Esophagus muscularis mucosa (tissue), 4 donors: ENCODE results near the gene C10orf53. TPM values are rescaled to one million over a fixed set of nuclear protein-coding genes. Genes with fewer than 3 reads are reported as not detected.

Source experiments
- DNase-seq: peaks from one replicate; pipeline ENCODE4 v3.0.0-alpha.2; 2017; ENCODE audit errors: extremely low spot score
- H3K27ac ChIP-seq, 4 donors: fragments of 200-600 bp; sonication (generic); replicated peaks in 1 of 4; 1 replicate in 3 of 4; 2 replicates in 1 of 4; pipeline ENCODE4 v1.5.1; 2016 to 2019; ENCODE audit warnings: mild to moderate bottlenecking in 1 of 4
- H3K27me3 ChIP-seq, 4 donors: fragments of 200-600 bp; sonication (generic); one replicate each; pipeline versions ENCODE4 v1.5.1 to v1.6.0; 2016 to 2019
- H3K36me3 ChIP-seq, 4 donors: fragments of 200-600 bp; sonication (generic); one replicate each; pipeline ENCODE4 v1.5.1; 2016 to 2019
- H3K4me1 ChIP-seq, 4 donors: fragments of 200-600 bp; sonication (generic); one replicate each; pipeline ENCODE4 v1.5.1; 2016 to 2019
- H3K4me3 ChIP-seq, 4 donors: fragments of 200-600 bp; sonication (generic); 1 replicate in 2 of 4; 2 replicates in 2 of 4; pipeline ENCODE4 v1.5.1; 2016 to 2019; ENCODE audit warnings: mild to moderate bottlenecking in 4 of 4, moderate library complexity in 1 of 4
- H3K9me3 ChIP-seq, 4 donors: fragments of 200-600 bp; sonication (generic); 1 replicate in 3 of 4; 2 replicates in 1 of 4; pipeline ENCODE4 v1.5.1; 2016 to 2019
- EP300 ChIP-seq: sonication (generic); formaldehyde crosslinking; IDR thresholded peaks from one replicate; pipeline ENCODE4 v1.6.1; 2017; ENCODE audit warnings: antibody characterized with exemption
- POLR2A ChIP-seq: fragments of 450-650 bp; IDR thresholded peaks from one replicate; pipeline ENCODE4 v1.6.1; 2017; ENCODE audit warnings: antibody characterized with exemption, moderate library complexity, mild to moderate bottlenecking, low read depth
- POLR2AphosphoS5 ChIP-seq, 2 donors: sonication (generic); formaldehyde crosslinking; IDR thresholded peaks; one replicate each; pipeline ENCODE4 v1.6.1; 2017; ENCODE audit warnings: antibody characterized with exemption in 2 of 2
- WGBS: methylation state at CpG from one replicate; pipeline ENCODE4 v1.1.5; 2018; 5-methylcytosine and 5-hydroxymethylcytosine counted together
- intact Hi-C: fragments of 100-400 bp; cut with DNase I; formaldehyde crosslinking; loops from one replicate; pipeline ENCODE4 v1.15.1; 2023
- total RNA-seq, 4 donors: library from RNA; depleted of rRNA; stranded (reverse); fragments of >200 nt; gene quantifications; one replicate each; pipeline versions ENCODE4 v1.1.0 to v1.2.1, GENCODE V29; 2016
- TF ChIP-seq, protein P1 (sequence below), 3 experiments: fragments of 200-600 bp in 2 of 3; fragments of 450-650 bp in 1 of 3; sonication (generic) in 2 of 3; IDR thresholded peaks; one replicate each; pipeline ENCODE4 v1.5.1; 2017 to 2019; ENCODE audit warnings: antibody characterized with exemption in 3 of 3, mild to moderate bottlenecking in 2 of 3, moderate library complexity in 1 of 3

Gene C10orf53
- total RNA-seq, 4 donors from 2014 or later: not detected

DNA sequence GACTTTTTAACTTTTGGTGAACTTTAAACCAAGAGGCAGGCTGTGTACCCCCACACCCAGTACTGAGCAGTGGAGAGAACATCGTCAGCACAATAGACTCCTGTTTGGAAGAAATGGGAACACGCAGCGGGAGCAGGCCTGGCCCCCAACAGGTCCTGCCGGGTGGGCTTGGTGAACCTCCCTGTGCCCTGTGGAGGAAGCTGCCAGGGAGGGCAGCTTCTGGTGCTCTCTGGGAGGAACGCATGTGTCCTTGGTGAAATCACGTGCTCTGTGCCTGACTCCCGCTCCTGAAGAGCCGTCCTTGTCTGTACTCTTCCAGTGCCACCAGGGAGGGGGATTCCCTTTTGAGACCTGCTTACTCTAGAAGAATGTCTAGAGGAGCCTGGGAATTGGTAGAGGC is 34.0 kb upstream of the C10orf53 start:
- 85% methylated on average over 8 of the region's 8 CpGs for WGBS

DNA sequence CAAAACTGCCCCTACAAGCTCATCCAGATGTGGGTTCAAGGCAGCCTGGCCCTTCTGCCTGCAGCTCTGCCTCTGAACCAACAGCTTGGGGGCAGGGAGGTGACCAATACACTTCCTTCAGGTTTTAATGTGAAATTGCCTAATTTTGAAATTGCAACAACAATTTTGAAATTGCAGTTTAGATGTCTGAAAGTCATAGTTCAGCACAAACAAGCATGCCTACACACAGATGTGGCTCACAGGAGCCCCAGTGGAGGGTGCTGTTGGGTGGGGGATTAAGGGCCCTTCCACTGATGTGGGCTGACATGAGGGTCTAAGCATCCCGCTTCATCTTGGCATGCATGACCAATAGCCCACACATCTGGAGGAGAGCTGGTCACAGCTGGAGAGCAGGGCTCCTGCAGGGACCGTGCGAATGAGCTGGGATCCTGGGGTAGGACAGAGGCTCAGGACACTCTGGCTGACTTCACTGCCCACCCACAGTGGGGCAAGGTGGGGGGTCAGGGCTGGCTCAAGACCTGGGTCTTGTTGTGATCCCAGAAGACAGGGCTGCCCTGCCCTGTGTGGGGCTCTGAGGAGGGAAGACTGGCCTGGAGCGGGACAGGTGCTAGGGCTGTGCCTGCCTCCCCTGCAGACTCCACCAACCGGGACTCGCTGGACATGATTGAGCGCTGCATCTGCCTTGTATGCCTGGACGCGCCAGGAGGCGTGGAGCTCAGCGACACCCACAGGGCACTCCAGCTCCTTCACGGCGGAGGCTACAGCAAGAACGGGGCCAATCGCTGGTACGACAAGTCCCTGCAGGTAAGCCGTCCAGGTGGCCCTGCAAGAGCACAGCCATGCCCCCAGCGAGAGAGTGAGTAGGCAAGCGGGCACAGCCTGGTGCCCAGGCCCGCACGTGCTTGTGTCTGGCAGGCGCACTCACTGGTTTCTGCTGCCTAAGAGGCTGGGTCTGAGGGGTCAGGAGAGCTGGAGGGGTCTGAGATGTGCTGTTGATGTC is 33.3 kb upstream of the C10orf53 start:
- no peak for DNase-seq
- H3K27ac ChIP-seq: no peak overlapping the region
- TF ChIP-seq EP300 (no peak), POLR2AphosphoS5 (IDR thresholded peaks at IDR 0.05) (no peak), POLR2A (no peak)
- TF ChIP-seq, protein P1, sequence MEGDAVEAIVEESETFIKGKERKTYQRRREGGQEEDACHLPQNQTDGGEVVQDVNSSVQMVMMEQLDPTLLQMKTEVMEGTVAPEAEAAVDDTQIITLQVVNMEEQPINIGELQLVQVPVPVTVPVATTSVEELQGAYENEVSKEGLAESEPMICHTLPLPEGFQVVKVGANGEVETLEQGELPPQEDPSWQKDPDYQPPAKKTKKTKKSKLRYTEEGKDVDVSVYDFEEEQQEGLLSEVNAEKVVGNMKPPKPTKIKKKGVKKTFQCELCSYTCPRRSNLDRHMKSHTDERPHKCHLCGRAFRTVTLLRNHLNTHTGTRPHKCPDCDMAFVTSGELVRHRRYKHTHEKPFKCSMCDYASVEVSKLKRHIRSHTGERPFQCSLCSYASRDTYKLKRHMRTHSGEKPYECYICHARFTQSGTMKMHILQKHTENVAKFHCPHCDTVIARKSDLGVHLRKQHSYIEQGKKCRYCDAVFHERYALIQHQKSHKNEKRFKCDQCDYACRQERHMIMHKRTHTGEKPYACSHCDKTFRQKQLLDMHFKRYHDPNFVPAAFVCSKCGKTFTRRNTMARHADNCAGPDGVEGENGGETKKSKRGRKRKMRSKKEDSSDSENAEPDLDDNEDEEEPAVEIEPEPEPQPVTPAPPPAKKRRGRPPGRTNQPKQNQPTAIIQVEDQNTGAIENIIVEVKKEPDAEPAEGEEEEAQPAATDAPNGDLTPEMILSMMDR (IDR thresholded peaks at IDR 0.05): no peak
- 89% methylated on average over 15 of the region's 22 CpGs for WGBS
- peaks cover 0 to 75% (median 0%) of the 10 kb centered on the region in 4 donors for H3K27me3 ChIP-seq
- no peak overlapping the region for H3K4me3 ChIP-seq
- H3K36me3 ChIP-seq: no peaks in the 10 kb centered on the region
- H3K4me1 ChIP-seq: no peaks in the 10 kb centered on the region
- no peaks in the 10 kb centered on the region for H3K9me3 ChIP-seq
- intact Hi-C loops: no loop called here

More for the DNA sequence above, 34.0 kb upstream of the C10orf53 start:
- Histone ChIP-seq H3K4me1 (no peaks in the 10 kb centered on the region), H3K36me3 (no peaks in the 10 kb centered on the region), H3K27me3 (peaks cover 0 to 71% (median 0%) of the 10 kb centered on the region in 4 donors), H3K4me3 (no peak overlapping the region), H3K9me3 (no peaks in the 10 kb centered on the region), H3K27ac (no peak overlapping the region)
- intact Hi-C loops: no loop called here
- no peak for DNase-seq
- no peak for TF ChIP-seq POLR2A
- no peak for TF ChIP-seq POLR2AphosphoS5 (IDR thresholded peaks at IDR 0.05)
- TF ChIP-seq EP300: no peak
- TF ChIP-seq, protein P1 (IDR thresholded peaks at IDR 0.05): no peak

DNA sequence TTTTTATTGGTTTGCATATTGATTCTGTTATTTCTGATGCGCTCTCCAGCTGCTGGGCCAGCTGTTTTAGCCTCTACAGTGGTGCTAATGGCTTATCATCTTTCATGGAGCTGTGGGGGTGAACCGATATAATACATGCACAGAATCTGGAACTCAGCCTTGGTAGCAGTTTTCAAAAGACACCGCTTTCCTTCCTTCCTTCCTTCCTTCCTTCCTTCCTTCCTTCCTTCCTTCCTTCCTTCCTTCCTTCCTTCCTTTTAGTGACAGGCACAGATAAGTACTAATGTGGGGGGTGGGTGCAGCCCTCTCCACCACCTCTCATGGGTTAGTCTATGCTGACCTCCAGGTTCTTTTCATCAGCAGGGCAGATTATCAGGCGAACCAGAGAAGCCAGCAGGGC is 31.9 kb upstream of the C10orf53 start:
- 70% methylated on average over 4 of the region's 4 CpGs for WGBS
- no peak for TF ChIP-seq POLR2AphosphoS5 (IDR thresholded peaks at IDR 0.05)
- TF ChIP-seq, protein P1 (IDR thresholded peaks at IDR 0.05): no peak
- no peak for TF ChIP-seq POLR2A
- no peak overlapping the region for H3K4me3 ChIP-seq
- H3K36me3 ChIP-seq: no peaks in the 10 kb centered on the region
- peaks cover 0 to 72% (median 0%) of the 10 kb centered on the region in 4 donors for H3K27me3 ChIP-seq
- H3K27ac ChIP-seq: no peak overlapping the region
- no peak for DNase-seq
- H3K4me1 ChIP-seq: no peaks in the 10 kb centered on the region
- H3K9me3 ChIP-seq: no peaks in the 10 kb centered on the region
- intact Hi-C loops: no loop called here

DNA sequence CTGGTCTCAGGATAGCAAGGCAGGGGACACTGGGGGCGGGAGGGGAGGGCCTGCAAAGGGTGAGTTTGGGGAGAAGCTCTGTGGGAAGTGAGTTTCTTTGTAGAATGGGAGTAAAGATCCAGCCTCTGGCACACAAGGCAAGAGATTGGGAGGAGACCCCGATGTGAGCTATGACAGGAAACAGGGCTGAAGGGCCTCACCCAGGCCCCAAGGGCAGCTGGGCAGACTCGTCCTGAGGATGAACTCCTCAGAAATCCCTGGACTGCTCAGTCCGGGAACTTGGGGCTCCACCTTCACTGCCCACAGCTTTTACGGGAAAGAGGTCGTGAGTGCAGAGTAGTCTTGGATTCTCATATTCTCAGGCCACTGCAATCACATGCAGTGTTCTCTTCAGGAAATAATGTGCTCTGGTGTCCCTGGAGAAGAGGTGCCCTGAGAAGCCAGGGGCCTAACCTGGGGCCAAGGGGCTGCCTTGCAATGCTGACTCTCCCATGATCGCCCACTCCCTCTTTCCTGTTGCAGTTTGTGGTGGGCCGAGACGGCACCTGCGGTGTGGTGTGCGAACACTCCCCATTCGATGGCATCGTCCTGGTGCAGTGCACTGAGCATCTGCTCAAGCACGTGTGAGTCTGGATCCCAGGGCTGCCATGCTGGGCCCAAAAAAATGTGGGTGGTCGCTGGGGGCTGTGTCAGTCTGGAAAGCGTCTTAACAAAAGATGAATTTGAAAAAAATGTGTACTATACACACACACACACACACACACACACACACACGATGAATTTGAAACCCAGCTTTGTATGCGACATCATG is 31.3 kb upstream of the C10orf53 start:
- intact Hi-C loops: no loop called here
- H3K4me3 ChIP-seq: no peak overlapping the region
- no peak overlapping the region for H3K27ac ChIP-seq
- TF ChIP-seq POLR2A (no peak), EP300 (no peak), POLR2AphosphoS5 (IDR thresholded peaks at IDR 0.05) (no peak)
- TF ChIP-seq, protein P1 (IDR thresholded peaks at IDR 0.05): no peak
- no peaks in the 10 kb centered on the region for H3K9me3 ChIP-seq
- H3K27me3 ChIP-seq: peaks cover 0 to 66% (median 0%) of the 10 kb centered on the region in 4 donors
- no peak for DNase-seq
- H3K4me1 ChIP-seq: no peaks in the 10 kb centered on the region
- H3K36me3 ChIP-seq: no peaks in the 10 kb centered on the region
- WGBS: 72% methylated on average over 18 of the region's 18 CpGs
